Lower leg skin (tissue), 3 donors: ENCODE measurements around the gene MTARC2.

Experiments used
- CTCF ChIP-seq, 3 donors: fragments of 450-650 bp; IDR thresholded peaks; one replicate each; pipeline ENCODE4 v1.5.1; 2016; ENCODE audit warnings: antibody characterized with exemption in 3 of 3, mild to moderate bottlenecking in 3 of 3, moderate library complexity in 2 of 3
- POLR2A ChIP-seq, 2 donors: fragments of 450-650 bp; IDR thresholded peaks; one replicate each; pipeline ENCODE4 v1.6.1; 2016 to 2017; ENCODE audit warnings: antibody characterized with exemption in 2 of 2, mild to moderate bottlenecking in 1 of 2, moderate library complexity in 1 of 2

- TF ChIP-seq CTCF (IDR thresholded peaks at IDR 0.05) (no peak), POLR2A (IDR thresholded peaks at IDR 0.05) (no peak)
Observed at GRCh38 chr1:220701974-220702373, 46.1 kb upstream of the MTARC2 start.
